ENCODE results near the gene TTC13.
A peak's percentile ranks its signal among the peaks of the same experiment; 100 is the strongest.
"Not testable (repeated sequence)": the region's sequence is repeated elsewhere in the genome, so short reads cannot be mapped to it uniquely, and the experiment has no call there.

TTC13 gene

GRCh38 chr1:230986976-230987375, 8.3 kb upstream of the TTC13 start:
- DNase-seq = no peak

DNA sequence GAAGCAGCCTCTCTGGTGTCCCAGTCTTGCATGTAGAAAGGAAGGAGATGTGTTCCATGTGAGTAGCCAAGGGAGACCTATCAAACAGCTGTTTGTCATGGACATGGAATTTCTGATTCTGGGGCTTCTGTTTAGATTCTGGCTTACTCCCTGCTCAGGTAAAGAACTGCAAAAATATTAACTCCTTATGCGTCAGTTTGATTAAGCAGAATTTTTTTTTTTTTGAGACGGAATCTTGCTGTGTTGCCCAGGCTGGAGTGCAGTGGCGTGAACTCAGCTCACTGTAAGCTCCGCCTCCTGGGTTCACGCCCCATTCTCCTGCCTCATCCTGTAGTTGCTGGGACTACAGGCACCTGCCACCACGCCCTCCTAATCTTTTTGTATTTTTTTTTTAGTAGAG, 7.0 kb upstream of the TTC13 start:
- no peak for DNase-seq

DNA sequence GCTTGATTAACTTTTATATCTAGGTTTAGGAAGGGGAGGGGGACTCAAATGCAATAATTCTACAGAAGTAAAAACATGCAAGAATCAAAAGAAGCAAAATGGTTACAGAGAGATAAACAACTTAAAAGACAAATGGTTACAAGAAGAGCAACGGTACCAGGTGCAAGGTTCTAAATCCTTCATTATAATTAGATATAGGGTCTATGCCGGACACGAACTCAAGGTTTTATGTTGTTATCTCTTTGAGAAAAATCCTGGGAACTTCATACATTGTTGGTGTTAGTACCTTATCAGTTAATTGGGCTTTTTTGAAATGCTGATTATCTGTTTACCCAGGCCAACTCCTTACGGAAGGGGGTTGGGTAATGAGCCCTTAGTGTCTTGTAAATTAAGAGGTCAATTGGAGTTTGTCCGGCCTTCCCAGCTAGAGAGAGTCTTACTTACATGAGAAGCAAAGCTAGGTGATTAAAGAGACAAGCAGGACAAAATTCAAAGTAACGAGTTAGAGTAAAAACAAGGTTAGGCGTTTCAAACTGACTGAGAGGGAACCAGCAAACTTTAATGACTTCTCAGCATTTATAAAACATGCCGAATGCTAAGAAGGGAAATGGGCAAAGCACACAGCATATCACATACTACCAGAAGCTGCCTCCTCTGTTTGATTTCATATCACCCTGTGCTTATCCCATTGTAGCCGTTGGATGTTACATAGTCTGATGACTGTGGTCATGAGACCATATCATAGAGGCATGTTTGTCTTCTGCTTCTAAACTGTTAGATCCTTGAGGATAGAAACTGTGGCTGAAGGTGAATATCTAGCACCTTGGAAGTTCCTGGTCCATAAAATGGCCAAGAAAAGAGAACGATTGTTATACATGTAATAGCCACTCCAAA, 6.2 kb upstream of the TTC13 start:
- DNase-seq = not testable (repeated sequence)

GRCh38 chr1:230983811-230984210, 5.2 kb upstream of the TTC13 start:
- DNase-seq = no peak

DNA sequence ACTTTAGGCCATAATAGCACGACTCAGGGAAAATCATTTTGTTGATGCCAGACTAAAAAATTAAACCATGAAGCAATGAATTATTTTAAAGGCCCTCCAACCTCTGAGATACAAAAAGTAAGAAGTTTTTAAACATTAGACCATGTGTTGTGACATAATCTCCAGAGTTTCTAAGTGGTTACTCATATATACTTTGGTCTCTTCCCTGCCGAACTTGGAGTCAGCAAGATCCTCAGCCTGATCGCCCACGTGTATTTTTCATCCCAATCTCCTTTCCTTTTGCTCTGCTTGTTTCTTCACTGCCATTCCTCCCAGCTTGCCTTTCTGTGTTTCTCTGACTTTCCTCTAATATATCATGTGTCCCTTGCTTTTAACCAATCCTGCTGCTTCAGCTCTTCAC, 4.0 kb upstream of the TTC13 start:
- DNase-seq = no peak

GRCh38 chr1:230979952-230980351, 1.3 kb upstream of the TTC13 start:
- DNase-seq = no peak

DNA sequence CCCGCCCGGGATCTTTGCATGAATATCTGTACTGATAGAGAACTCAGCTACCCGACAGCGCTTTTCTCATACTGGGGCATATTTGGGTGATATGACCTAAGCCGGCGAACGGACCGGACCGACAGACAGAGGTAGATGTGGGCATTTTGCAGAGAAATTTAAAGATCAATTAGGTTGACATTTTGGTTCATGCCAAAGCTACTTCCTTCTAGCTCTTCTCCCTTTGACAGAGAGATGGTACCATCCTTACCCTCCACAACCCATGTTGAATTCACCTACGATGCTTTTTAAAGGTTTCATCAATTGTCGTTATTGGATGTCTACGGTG, 692 bp upstream of the TTC13 start:
- no peak for DNase-seq

DNA sequence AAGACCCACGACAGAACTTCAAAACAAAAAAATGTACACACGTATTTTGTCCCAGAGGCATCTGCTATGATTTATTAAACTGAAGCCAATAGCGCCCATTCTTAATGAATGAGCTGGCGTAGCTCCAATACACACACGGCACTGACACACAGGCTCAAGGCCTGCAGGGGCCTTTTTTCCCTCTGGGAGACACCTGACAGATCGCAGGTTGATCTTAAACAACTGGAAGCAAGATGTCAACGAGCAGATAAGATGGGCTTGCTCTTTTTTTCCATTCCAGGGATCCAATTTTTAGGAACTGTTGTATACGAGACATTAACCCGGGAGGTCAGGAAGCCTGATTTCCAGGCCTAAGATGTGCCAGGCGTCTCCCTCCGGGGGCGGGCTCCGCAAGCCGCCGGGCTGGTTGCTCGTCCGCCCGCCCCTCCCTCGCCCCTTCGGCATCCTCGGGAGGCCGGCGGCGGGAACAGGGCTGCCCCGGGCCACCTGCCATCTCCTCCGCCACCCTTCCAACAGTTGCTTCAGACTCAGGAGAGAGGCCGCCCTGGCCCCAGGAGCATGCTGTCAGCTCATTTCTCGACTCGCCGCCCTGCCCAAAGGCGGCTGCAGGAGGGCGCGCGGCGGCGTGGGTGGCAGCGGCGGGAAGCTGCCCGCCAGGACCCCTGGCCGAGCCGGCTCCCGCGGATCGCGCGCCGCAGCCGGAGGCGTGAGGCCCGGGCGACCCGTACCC, 735 bp downstream of the TTC13 start:
- DNase-seq = peak; percentile 57 to 67

DNA sequence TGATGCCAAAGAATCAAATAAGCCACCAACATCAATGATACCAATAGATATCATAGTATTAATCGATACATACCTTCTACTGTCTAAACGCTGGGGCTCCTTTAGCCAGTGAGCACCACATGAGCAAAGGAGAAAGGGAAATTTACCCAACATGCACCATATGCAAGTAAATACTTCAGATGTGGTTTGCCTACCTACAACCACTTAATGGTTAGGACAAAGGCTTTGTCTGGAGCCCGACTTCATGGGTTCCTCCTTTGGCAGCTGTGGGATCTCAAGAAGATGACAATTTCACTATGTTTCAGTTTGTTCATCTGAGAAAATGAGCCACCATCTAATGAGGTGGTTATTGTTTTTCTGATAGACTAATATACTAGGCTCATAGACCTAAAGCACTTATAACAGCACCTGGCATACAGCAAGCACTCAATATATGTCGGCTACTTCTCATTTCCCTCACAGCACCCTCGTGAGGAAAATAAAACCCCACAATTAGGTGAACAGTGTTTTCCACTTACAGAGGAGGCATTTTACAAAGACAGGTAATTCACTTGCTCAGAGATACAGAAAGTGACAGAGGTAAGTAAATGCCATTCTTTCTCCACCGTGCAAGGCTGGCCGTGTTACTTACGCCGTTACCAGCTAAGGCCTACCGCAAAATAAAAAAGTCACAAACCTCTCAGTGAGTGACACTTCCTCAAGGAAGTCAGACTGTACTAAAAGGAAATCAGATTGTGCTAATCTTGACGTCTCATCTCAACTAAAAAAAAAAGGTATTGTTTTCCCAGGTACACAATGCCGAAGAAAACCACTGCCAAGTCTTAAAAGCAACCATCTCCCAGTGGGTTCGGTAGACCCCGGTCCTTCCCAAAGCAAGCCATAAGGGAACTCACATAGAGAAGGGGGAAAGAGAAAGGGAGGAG, 1.6 kb downstream of the TTC13 start:
- DNase-seq = peak in 1 of 2 experiments; percentile 38

DNA sequence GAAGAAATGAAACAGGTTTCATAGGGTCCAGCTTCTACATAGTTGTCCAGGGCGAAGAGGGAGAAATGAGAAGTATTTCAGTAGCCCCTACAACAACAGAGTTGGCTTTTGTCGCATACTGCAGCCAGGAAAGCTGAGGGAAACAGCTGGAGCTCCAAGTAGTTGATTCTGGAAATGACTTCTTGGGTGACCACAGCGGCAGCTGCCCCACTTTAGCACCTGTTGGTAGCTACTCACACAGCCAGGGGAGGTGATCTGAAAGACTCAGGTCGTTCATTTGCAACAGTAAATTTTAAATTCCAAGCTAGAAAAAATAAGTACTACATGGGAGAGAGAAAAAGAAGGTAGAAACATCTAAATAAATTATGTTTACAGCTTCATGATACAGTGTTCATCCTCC, 2.3 kb downstream of the TTC13 start:
- DNase-seq = no peak

DNA sequence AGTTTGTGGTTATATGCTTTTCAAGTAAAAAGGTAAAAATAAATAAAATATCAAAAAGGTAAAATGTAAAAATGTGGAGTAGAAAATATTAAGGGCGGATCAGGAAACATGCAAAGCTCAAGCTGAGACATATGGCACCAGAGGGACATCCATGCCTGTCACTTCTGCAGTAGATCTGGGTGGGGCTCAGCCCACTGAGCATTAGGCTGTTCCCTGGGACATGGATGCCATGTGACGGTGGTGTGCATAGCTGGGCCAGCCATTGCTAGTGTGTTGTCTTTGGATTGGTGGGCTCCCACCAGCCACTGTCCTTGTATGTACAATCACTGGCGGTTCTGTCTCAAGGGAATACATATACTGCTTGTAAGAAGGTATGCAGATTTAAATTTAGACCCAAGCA, 3.0 kb downstream of the TTC13 start:
- no peak for DNase-seq

- peak; percentile 60 to 70 for DNase-seq
Measured at GRCh38 chr1:230972855-230973271, 5.8 kb downstream of the TTC13 start.

DNA sequence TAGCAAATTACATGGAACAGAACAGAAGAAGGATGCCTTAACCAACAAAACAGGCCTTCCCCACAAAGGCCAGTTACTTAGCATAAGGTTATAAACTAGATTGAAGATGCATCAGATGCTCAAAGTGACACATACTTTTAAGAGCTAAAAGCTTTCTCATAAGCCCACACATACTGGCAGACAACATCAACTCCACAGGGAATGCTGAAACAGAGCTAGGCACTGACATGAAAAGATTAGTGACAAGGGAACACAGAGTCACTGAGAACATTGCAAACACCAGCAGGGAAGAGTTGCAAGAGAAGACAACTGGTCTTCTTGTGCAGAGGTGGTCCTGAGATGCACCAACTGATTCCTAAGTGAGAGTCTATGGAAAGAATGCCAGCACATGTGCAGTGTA, 6.9 kb downstream of the TTC13 start:
- no peak for DNase-seq

DNA sequence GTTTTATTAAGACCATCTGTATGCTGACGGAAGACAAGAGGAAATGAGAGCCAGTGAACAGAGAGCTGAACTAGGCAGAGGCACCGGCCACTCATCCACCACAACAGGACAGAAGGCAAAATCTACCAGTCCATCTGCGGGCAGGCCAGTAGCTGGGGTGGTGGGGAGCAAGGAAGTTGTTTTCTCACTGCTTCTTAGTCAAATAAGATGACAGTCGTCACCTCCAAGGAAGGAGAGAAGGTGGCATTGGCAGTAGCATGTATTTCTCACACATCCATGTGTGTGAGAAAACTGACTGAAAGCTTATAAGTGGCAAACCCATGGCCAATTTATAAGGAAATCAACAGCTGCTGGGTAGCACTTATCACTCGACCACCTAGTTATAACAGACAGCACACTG, 8.2 kb downstream of the TTC13 start:
- DNase-seq = no peak

GRCh38 chr1:230966358-230966873, 12.2 kb downstream of the TTC13 start:
- DNase-seq = no peak

- DNase-seq = no peak
Measured at GRCh38 chr1:230965535-230965934, 13.1 kb downstream of the TTC13 start.

GRCh38 chr1:230964896-230965295, 13.8 kb downstream of the TTC13 start:
- DNase-seq = no peak

DNA sequence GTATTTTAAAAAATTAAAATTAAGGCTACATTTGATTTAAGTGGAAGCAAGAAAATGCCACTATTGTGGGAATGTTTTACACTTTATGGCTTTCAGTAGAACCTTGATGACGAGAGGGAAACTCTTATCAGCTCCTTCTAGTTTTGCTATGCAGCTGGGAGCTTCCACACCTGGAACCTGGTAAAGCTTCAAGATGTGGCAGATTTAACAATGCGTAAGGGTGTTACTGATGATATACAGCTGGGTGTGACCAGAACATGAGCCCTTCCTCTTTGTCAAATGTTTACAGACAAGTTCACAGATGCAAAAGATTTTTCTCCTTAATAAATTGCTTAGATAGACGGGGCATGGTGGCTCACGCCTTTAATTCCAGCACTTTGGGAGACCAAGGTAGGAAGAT, 20.3 kb downstream of the TTC13 start:
- no peak for DNase-seq

- DNase-seq = no peak
Measured at GRCh38 chr1:230957580-230957989, 21.1 kb downstream of the TTC13 start.

DNA sequence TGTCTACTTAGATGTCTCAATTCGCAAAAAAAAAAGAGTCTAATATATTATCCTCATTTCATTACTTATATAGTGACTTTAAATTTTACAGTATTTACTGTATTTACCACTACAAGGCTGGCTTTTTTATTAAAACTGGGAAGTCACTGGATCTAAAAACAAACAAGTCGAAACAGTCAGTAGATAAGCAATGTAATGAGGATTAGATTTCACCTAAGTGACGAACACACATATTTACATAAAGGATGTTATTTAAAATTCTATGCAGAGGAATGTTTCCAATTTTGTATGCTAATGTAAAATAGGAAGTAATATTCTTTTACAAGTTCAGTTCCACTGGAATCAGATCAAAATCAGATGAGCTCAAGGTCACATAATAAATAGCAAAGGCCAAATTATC, 28.3 kb downstream of the TTC13 start:
- DNase-seq = no peak

- no peak for DNase-seq
Measured at GRCh38 chr1:230948903-230949302, 29.8 kb downstream of the TTC13 start.

DNA sequence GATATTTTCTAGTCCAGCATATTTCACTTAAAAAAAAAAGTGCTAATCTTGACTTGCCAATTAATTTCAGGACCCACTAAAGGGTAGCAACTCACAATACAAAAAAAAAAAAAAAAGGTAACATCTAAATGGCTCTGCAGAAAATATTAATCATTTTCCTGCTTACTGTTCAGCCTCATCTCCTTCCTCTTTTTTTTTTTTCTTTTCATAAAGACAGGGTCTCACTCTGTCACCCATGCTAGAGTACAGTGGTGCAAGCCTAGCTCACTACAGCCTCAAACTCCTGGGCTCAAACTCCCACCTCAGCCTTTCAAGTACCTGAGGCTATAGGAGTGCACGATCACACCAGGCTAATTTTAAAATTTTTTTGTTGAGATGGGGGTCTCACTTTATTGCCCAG, 30.4 kb downstream of the TTC13 start:
- DNase-seq = no peak

DNA sequence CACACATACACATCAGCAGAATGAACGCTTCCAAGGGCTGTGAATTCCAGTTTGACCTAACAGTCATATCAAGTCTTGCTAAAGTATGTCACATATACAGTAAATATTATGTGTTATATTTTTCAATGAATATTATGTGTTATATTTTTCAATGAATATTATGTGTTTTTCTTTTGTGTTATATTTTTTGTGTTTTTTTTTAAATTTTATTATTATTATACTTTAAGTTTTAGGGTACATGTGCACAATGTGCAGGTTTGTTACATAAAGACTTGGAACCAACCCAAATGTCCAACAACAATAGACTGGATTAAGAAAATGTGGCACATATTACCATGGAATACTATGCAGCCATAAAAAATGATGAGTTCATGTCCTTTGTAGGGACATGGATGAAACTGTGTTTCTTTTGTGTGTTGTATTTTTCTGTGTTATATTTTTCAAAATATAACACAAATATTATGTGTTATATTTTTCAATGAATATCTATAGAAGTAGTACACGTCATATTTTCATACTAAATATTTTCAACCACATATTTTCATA, 35.5 kb downstream of the TTC13 start:
- no peak for DNase-seq
